Stimulated activated CD8-positive, alpha-beta memory T cell treated with anti-CD3 and anti-CD28 coated beads, Interleukin-12 subunit alpha, Interleukin-12 subunit beta, amount 100 ng/mL, for 1 hour (primary cell): ENCODE measurements around the gene DYSF.

ENCODE experiments used
- DNase-seq: peaks from one replicate; pipeline ENCODE4 v3.0.0-alpha.2; 2020; ENCODE audit warnings: low read depth

DYSF gene

GRCh38 chr2:71693286-71694270 lies 240.2 kb downstream of the DYSF start:
- no peak for DNase-seq

- no peak for DNase-seq
Observed at GRCh38 chr2:71694501-71695234, 241.3 kb downstream of the DYSF start.

GRCh38 chr2:71695235-71696120 lies 242.1 kb downstream of the DYSF start:
- DNase-seq, result no peak

GRCh38 chr2:71696381-71696780 lies 243.0 kb downstream of the DYSF start:
- DNase-seq, result no peak

GRCh38 chr2:71697106-71698004 lies 244.0 kb downstream of the DYSF start:
- no peak for DNase-seq

GRCh38 chr2:71699428-71699827 lies 246.1 kb downstream of the DYSF start:
- DNase-seq, result no peak

GRCh38 chr2:71700041-71700657 lies 246.8 kb downstream of the DYSF start:
- no peak for DNase-seq

GRCh38 chr2:71700658-71701397 lies 247.5 kb downstream of the DYSF start:
- DNase-seq, result no peak

GRCh38 chr2:71702071-71702970 lies 249.0 kb downstream of the DYSF start:
- DNase-seq, result no peak

GRCh38 chr2:71702971-71703898 lies 249.9 kb downstream of the DYSF start:
- no peak for DNase-seq

- DNase-seq, result no peak
Observed at GRCh38 chr2:71704131-71704561, 250.8 kb downstream of the DYSF start.

- no peak for DNase-seq
Observed at GRCh38 chr2:71704688-71705087, 251.3 kb downstream of the DYSF start.

GRCh38 chr2:71705171-71705960 lies 252.0 kb downstream of the DYSF start:
- DNase-seq, result no peak

- no peak for DNase-seq
Observed at GRCh38 chr2:71706121-71706520, 252.8 kb downstream of the DYSF start.

- DNase-seq, result no peak
Observed at GRCh38 chr2:71706836-71707235, 253.5 kb downstream of the DYSF start.

GRCh38 chr2:71710367-71711132 lies 257.2 kb downstream of the DYSF start:
- no peak for DNase-seq
